ENCODE results near the gene SNX20. TPM values are rescaled to one million over a fixed set of nuclear protein-coding genes. Genes with fewer than 3 reads are reported as not detected.

SNX20 gene
- total and polyA plus RNA-seq, 2 experiments from 2014 or later = not detected

GRCh38 chr16:50624449-50624970 lies 56.6 kb downstream of the SNX20 start:
- no peak for DNase-seq (ENCODE audit: low spot score)

More at GRCh38 chr16:50624449-50624970, 56.6 kb downstream of the SNX20 start:
- no peak overlapping the region; the same call in 1 of the 2 replicates for H3K27ac Mint-ChIP-seq
- Histone ChIP-seq H3K9me2 (ENCODE audit: insufficient read depth) (no peaks in the 10 kb centered on the region), H2AFZ (no peak overlapping the region), H3F3A (replicated peaks; ENCODE audit: low read depth) (no peaks in the 10 kb centered on the region), H3K4me3 (no peak overlapping the region), H3K4me2 (no peak overlapping the region), H3K27ac (ENCODE audit: low read depth) (no peak overlapping the region), H3K4me1 (ENCODE audit: insufficient read depth) (no peaks in the 10 kb centered on the region), H3K36me3 (ENCODE audit: insufficient read depth) (no peaks in the 10 kb centered on the region), H4K20me1 (replicated peaks; ENCODE audit: insufficient read depth) (no peaks in the 10 kb centered on the region), H3K27me3 (ENCODE audit: insufficient read depth) (no peaks in the 10 kb centered on the region), H3K79me2 (replicated peaks; ENCODE audit: insufficient read depth) (no peaks in the 10 kb centered on the region)
- peaks cover 11% of the 10 kb centered on the region for H3K4me1 Mint-ChIP-seq
- no peaks in the 10 kb centered on the region for H3K9me3 Mint-ChIP-seq
- no peak for ATAC-seq
- H3K27me3 Mint-ChIP-seq (ENCODE audit: insufficient read depth, low read depth, poor library complexity) = peaks cover 11% of the 10 kb centered on the region
- no peak for TF ChIP-seq REST (IDR thresholded peaks at IDR 0.05; ENCODE audit: unreplicated experiment)
- TF ChIP-seq ZNF114 (CRISPR knock-in tag; IDR thresholded peaks at IDR 0.05) = no peak
- TF ChIP-seq CREB1 (CRISPR knock-in tag; IDR thresholded peaks at IDR 0.05; ENCODE audit: low read depth) = no peak
- no peak for TF ChIP-seq NANOG (IDR thresholded peaks at IDR 0.05; ENCODE audit: borderline replicate concordance)
- TF ChIP-seq ETS1 (IDR thresholded peaks at IDR 0.05) = no peak
- no peak for TF ChIP-seq EZH2phosphoT487 (IDR thresholded peaks at IDR 0.05; ENCODE audit: unreplicated experiment)
- TF ChIP-seq ZNF462 (CRISPR knock-in tag; IDR thresholded peaks at IDR 0.05) = no peak
- TF ChIP-seq STAT1 (IDR thresholded peaks at IDR 0.05; ENCODE audit: unreplicated experiment) = no peak
- TF ChIP-seq EZH2 (IDR thresholded peaks at IDR 0.05; ENCODE audit: low read depth, unreplicated experiment) = no peak
- no peak for TF ChIP-seq POLR2AphosphoS5 (IDR thresholded peaks at IDR 0.05; ENCODE audit: low read depth)
- TF ChIP-seq CTCF (conservative IDR thresholded peaks at IDR 0.05; ENCODE audit: low read depth in 2 of 2) = no peak
- no peak for TF ChIP-seq ZNF331 (CRISPR knock-in tag; IDR thresholded peaks at IDR 0.05; ENCODE audit: low read depth)
- TF ChIP-seq JUNB (IDR thresholded peaks at IDR 0.05; ENCODE audit: unreplicated experiment) = no peak
- H3K4me3 Mint-ChIP-seq = no peak overlapping the region
- H3K36me3 Mint-ChIP-seq (ENCODE audit: low read depth) = peaks cover 2% of the 10 kb centered on the region; the same call in 1 of the 3 replicates

All from GM23338 (cell line).